T-helper 17 cell (primary cell): ENCODE data around the gene PLA2G2D. TPM values are rescaled to one million over a fixed set of nuclear protein-coding genes. Genes with fewer than 3 reads are reported as not detected.
A peak's percentile ranks its signal among the peaks of the same experiment; 100 is the strongest.

Experiments
- ATAC-seq: fragments of 150-1000 bp; cut with Tn5 transposase; 2 replicates; pipeline ENCODE4 v1.10.0; 2021; ENCODE audit warnings: mild to moderate bottlenecking, moderate library complexity
- DNase-seq, 3 donors: peaks; one replicate each; pipeline versions ENCODE4 v3.0.0 to v3.0.0-alpha.2; 2020 to 2021
- H3K9me3 ChIP-seq: one replicate; pipeline ENCODE4 v1.7.0; 2013; ENCODE audit warnings: low read length, mild to moderate bottlenecking; ENCODE audit not compliant: control insufficient read depth, poor library complexity, severe bottlenecking
- H3K27ac Mint-ChIP-seq: one replicate; pipeline ENCODE4 v1.8.0; 2022; ENCODE audit warnings: mild to moderate bottlenecking, moderate library complexity, mixed read lengths
- H3K27me3 Mint-ChIP-seq: one replicate; pipeline ENCODE4 v1.8.0; 2022; ENCODE audit warnings: mixed read lengths
- H3K36me3 Mint-ChIP-seq: one replicate; pipeline ENCODE4 v1.8.0; 2022; ENCODE audit warnings: low read depth, mixed read lengths
- H3K4me1 Mint-ChIP-seq: one replicate; pipeline ENCODE4 v1.8.0; 2022; ENCODE audit warnings: mild to moderate bottlenecking, mixed read lengths
- H3K4me3 Mint-ChIP-seq: one replicate; pipeline ENCODE4 v1.8.0; 2022; ENCODE audit warnings: mild to moderate bottlenecking, moderate library complexity, mixed read lengths
- total RNA-seq, 4 donors: library from RNA in 2 of 4; stranded (reverse) in 2 of 4; gene quantifications; one replicate each; pipeline ENCODE4 v1.2.3 and lab custom pipeline; 2022 to 2026

PLA2G2D gene
- total RNA-seq, 2 donors from 2014 or later: not detected

DNA sequence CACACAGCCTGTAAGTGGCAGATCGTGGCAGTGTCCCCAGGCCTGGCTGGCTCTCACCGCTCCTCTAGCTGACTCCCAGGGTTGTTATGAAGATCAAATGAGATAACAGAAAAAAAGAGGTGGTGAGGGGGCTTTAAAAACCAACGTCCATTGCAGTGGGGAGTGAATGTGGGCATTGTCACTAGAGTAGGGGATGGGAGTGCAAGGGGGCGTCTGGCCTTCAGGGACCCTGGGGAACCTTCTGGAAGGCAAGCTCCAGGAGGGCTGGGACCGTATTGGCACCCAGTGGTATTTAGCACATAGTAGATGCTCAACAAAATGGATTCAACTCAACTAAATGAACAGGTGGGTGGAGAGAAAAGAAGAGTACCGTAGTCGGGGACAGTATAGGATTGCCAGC, 3.4 kb downstream of the PLA2G2D start:
- Mint-ChIP-seq H3K27me3 (peaks cover 74% of the 10 kb centered on the region), H3K4me3 (no peak overlapping the region), H3K4me1 (peaks cover 5% of the 10 kb centered on the region), H3K36me3 (no peaks in the 10 kb centered on the region), H3K27ac (no peak overlapping the region)
- no peak for DNase-seq
- no peak for ATAC-seq
- no peaks in the 10 kb centered on the region for H3K9me3 ChIP-seq

DNA sequence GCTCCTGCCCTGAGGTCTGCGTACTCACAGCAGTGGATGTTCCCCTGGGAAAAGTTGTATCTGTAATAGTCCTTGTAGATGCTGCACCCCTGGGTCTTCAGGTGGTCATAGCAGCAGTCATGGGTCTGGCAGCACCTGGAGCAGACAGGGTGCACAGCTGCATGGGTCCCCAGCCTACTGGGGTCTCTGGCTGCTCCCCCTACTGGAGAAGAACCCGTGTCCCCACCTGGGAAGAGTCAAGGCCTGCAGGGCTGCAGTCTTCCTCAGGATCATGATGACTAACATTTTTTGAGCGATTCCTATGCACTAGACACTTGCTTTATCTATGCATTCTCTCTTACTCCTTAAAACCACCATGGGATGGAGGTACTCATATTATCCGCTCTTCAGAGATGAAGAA, 3.9 kb downstream of the PLA2G2D start:
- H3K4me1 Mint-ChIP-seq: peaks cover 5% of the 10 kb centered on the region
- DNase-seq: no peak
- H3K9me3 ChIP-seq: no peaks in the 10 kb centered on the region
- ATAC-seq: no peak
- no peak overlapping the region for H3K27ac Mint-ChIP-seq
- H3K36me3 Mint-ChIP-seq: no peaks in the 10 kb centered on the region
- H3K4me3 Mint-ChIP-seq: no peak overlapping the region
- H3K27me3 Mint-ChIP-seq: peaks cover 75% of the 10 kb centered on the region

DNA sequence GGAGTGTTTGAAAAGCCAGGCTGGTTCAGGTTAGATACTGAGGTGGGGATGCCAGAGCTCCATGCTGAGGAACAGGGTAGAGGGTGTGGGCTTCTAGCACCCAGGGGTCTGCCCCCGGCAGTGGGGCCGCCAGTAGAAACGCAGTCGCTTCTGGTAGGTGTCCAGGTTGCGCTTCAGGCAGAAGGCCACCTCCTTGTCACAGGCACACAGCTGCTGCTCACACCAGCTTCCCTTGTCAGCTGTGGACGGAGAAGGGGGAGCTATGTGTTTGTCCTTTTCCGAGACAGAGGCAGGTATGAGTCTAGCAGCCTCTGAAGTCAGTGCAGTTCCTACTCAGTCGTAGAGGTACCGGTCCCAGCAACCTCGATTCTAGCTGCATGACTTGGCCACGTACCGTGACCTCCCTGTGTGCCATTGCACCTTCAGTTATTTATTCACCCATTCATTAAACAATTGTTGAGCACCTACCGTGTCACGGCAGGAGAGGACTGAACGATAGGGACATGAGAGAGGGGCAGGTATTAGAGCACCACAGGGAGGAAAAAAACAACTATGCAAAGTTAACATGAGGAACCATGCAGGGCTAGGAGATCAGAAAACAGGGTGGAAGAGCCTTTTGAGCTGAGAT, 5.2 kb downstream of the PLA2G2D start:
- no peaks in the 10 kb centered on the region for H3K9me3 ChIP-seq
- no peak overlapping the region for H3K27ac Mint-ChIP-seq
- H3K27me3 Mint-ChIP-seq: peaks cover 73% of the 10 kb centered on the region
- no peaks in the 10 kb centered on the region for H3K36me3 Mint-ChIP-seq
- DNase-seq: no peak
- no peak for ATAC-seq
- H3K4me3 Mint-ChIP-seq: no peak overlapping the region
- H3K4me1 Mint-ChIP-seq: peaks cover 5% of the 10 kb centered on the region

DNA sequence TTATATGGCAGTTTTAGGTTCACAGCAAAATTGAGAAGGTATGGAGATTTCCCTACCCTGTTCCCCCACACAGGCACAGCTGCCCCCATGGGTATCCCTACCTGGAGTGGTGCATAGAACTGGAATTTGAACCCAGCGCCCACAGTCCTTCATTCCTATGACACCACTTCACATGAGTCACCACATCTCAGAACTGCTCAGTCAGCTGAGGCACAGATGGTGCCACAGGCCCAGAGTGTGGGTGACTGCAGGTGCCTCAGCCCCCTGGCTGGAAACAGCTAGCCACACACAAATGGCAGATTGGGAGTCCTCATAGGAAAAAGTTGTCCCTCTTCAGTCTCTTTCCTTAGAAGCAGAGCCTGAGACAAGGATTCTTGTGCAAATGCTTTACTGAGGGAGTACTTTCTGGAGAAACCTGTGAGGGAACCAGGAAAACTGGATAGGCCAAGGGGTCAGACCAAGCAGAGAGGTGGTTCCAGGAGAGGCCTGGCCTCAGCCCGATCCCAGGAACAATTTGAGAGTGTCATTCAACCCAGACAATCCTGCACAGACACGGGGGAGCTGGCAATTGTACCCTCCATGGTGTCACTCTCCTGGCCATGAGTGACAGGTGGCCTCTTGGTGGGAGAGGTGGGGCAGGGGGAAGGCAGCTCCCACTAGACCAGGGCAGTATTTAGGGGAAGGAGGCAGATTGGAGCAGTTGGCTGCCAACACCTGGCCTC, 6.9 kb downstream of the PLA2G2D start:
- Mint-ChIP-seq H3K27me3 (peaks cover 68% of the 10 kb centered on the region), H3K36me3 (no peaks in the 10 kb centered on the region), H3K27ac (no peak overlapping the region), H3K4me3 (no peak overlapping the region), H3K4me1 (peaks cover 8% of the 10 kb centered on the region)
- ATAC-seq (no peak), DNase-seq (no peak)
- no peaks in the 10 kb centered on the region for H3K9me3 ChIP-seq

DNA sequence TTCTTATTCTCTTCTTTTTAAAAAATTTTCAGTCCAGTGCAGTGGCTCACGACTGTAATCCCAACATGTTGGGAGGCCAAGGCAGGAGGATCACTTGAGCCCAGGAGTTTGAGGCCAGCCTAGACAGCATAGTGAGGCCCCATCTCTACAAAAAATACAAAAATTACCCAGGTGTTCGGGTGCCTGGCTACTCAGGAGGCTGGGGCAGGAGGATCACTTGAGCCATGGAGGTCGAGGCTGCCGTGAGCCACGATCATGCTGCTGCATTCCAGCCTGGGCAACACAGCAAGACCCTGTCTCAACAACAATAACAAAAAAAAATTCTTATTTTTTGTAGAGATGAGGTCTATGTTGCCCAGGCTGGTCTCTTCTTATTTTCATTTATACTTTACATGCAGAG, 7.9 kb downstream of the PLA2G2D start:
- peaks cover 63% of the 10 kb centered on the region for H3K27me3 Mint-ChIP-seq
- H3K4me1 Mint-ChIP-seq: peaks cover 8% of the 10 kb centered on the region
- H3K36me3 Mint-ChIP-seq: no peaks in the 10 kb centered on the region
- no peak overlapping the region for H3K4me3 Mint-ChIP-seq
- no peak for DNase-seq
- no peak overlapping the region for H3K27ac Mint-ChIP-seq
- no peaks in the 10 kb centered on the region for H3K9me3 ChIP-seq
- ATAC-seq: no peak

DNA sequence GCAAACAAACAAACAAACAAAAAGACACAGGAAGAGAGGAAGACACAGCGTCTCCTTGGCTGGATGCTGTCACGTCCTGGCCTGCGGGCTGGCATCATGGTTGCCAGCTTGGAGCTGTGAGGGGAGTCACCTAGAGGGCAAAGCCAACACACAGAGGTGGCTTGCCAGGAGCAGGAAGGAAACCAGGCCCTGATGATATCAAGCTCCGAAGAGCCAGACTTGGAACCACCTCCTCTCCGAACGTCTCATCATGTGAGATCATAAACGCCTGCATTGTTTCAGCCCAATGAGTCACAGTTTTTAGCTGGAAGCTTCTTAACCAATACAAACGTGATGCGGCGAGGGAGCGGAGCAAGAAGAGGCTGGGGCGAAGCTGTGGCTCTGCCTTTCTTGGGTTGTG, 8.7 kb downstream of the PLA2G2D start:
- Mint-ChIP-seq H3K36me3 (no peaks in the 10 kb centered on the region), H3K4me3 (no peak overlapping the region), H3K27me3 (peaks cover 56% of the 10 kb centered on the region), H3K4me1 (peaks cover 8% of the 10 kb centered on the region), H3K27ac (no peak overlapping the region)
- DNase-seq (no peak), ATAC-seq (no peak)
- H3K9me3 ChIP-seq: no peaks in the 10 kb centered on the region

DNA sequence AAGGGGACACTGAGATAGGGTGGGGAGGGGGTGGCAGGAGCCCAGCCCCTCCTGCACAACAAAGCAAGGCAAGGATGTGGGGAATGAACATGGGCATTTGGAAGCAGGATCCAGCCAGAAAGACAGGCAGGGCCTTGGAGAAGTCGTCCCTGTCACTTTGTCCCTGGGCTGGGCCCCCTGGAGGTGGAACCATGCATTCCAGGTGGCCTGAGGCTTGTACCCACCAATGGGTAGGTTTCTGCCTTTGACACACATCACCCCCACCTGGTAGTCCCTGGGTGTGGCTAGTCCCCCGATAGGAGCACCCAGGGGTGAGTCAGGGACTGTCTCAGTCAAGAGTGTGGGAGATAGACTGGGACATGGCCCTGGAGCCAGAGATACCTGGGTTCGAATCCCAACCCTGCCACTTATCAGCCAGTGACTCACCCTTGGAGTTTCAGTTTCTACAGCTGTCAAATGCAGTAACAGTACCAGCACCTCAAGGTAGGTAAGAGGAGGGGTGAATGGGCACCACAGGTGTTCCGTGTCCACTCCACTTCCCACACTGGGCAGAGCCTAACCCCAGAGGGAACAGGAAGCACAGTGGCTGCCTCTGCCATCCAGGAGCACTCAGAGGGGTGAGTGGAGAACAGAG, 10.0 kb downstream of the PLA2G2D start:
- ATAC-seq: no peak
- peaks cover 6% of the 10 kb centered on the region for H3K4me1 Mint-ChIP-seq
- peaks cover 50% of the 10 kb centered on the region for H3K27me3 Mint-ChIP-seq
- H3K36me3 Mint-ChIP-seq: no peaks in the 10 kb centered on the region
- H3K9me3 ChIP-seq: no peaks in the 10 kb centered on the region
- H3K27ac Mint-ChIP-seq: no peak overlapping the region
- no peak for DNase-seq
- H3K4me3 Mint-ChIP-seq: no peak overlapping the region

DNA sequence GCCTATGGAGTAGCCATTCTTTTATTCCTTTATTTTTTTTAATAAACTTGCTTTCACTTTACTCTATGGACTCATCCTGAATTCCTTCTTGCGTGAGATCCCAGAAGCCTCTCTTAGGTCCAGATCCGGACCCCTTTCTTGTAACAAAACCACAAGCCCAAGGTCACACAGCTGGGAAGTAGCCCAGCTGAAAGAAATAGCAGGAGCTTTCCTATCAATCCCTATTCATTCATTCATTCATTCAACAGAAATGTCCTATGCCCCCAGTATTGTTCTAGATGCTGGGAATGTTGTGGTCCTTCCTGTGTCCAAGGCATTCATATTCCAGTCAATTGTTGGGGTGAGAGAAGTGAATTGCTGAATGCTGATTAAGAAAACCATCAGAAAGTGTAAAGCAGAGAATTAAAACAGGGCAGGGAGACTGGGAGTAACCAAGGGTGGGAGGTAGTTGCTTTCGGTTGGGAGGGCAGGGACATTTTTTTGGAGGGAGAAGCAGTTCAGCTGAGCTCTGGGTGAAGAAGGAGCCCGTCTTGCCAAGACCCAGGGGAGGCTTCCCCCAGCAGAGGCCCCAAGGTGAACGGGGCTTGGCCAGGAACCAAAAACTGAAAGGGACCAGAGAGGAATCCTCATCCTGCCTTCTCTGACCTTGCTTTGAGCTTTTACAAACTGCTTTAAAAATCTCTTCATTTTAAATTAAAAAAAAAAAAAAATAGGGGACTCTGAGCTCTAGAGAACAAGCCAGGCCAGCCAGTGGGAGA, 10.8 kb downstream of the PLA2G2D start:
- no peak overlapping the region for H3K27ac Mint-ChIP-seq
- H3K4me1 Mint-ChIP-seq: peaks cover 5% of the 10 kb centered on the region
- no peak for ATAC-seq
- DNase-seq: no peak
- no peaks in the 10 kb centered on the region for H3K9me3 ChIP-seq
- H3K27me3 Mint-ChIP-seq: peaks cover 42% of the 10 kb centered on the region
- no peaks in the 10 kb centered on the region for H3K36me3 Mint-ChIP-seq
- no peak overlapping the region for H3K4me3 Mint-ChIP-seq

DNA sequence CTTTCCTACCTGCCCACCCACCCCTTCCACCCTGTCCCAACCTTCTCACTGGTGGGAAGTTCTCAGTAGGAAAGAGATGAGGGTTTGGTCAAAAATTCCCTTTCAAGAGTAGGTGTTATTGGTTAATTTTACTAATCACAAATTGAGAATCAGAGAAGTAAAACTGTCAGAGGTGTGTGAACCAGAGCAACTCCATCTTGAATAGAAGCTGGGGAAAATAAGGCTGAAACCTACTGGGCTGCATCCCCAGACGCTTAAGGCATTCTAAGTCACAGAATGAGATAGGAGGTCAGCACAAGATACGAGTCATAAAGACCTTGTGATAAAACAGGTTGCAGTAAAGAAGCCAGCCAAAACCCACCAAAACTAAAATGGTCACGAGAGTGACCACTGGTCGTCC, 11.5 kb downstream of the PLA2G2D start:
- Mint-ChIP-seq H3K4me3 (no peak overlapping the region), H3K27me3 (peaks cover 35% of the 10 kb centered on the region), H3K27ac (no peak overlapping the region), H3K4me1 (peaks cover 5% of the 10 kb centered on the region), H3K36me3 (no peaks in the 10 kb centered on the region)
- ATAC-seq (no peak), DNase-seq (no peak)
- H3K9me3 ChIP-seq: no peaks in the 10 kb centered on the region

DNA sequence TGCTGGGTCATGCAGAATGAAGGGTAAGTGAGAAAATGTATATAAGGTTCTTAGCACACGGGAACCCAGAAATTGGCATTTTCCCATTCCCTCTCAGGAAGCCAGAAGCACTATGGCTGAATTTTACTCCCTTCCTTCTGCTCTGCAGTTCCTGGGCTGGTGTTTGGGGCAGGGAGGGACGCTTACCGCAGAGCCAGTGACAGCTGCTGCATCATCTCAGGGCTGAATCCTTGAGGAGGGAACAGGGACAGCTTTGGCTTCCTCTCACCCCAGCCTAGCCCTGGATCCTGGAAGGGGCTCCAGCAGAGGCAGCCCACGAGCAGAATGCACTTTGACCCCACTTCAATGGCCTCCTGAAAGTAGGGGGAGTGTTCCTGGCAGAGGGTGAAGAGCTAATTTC, 12.0 kb downstream of the PLA2G2D start:
- DNase-seq (no peak), ATAC-seq (no peak)
- H3K27me3 Mint-ChIP-seq: peaks cover 31% of the 10 kb centered on the region
- H3K27ac Mint-ChIP-seq: no peak overlapping the region
- H3K9me3 ChIP-seq: no peaks in the 10 kb centered on the region
- H3K36me3 Mint-ChIP-seq: no peaks in the 10 kb centered on the region
- H3K4me3 Mint-ChIP-seq: no peak overlapping the region
- peaks cover 5% of the 10 kb centered on the region for H3K4me1 Mint-ChIP-seq

DNA sequence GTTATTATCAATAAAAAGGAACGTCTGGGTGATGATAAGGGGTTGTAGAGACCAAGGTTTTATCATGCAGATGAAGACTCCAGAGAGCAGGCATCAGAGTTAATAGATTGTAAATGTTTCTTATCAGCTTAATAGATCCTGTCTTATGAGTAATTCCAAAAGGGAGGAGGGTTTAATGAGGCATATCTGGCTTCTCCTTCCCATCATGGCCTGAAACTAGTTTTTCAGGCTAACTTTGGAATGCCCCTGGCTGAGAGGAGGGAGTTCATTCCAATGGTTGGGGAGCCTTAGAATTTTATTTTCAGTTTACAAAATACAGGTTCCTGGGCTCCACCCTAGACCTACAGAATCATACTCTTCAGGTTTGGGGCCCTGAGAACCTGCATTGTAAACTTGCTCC, 13.5 kb downstream of the PLA2G2D start:
- DNase-seq: no peak
- H3K4me3 Mint-ChIP-seq: no peak overlapping the region
- H3K4me1 Mint-ChIP-seq: peaks cover 3% of the 10 kb centered on the region
- H3K27me3 Mint-ChIP-seq: peaks cover 21% of the 10 kb centered on the region
- no peaks in the 10 kb centered on the region for H3K36me3 Mint-ChIP-seq
- no peak overlapping the region for H3K27ac Mint-ChIP-seq
- ATAC-seq: no peak
- H3K9me3 ChIP-seq: no peaks in the 10 kb centered on the region

DNA sequence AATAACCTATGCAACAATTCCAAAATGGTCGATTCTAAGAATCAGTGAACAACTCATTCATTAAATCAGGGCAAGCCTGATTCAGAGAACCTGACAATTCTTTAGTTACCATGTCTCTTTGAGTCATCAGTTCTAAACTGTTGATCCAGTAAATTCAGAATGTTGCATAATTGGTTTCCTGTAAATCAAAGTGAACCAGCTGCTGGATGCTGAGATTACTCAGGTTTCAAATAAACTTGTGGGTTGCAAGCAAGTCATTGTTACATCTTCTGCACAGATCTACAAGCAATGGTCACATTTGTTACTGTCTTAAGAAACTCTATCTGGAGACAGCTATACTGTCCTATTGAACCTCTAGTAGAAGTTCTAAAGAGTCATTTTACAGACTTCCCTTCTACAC, 16.5 kb downstream of the PLA2G2D start:
- Mint-ChIP-seq H3K27ac (no peak overlapping the region), H3K4me1 (no peaks in the 10 kb centered on the region), H3K4me3 (no peak overlapping the region), H3K27me3 (peaks cover 4% of the 10 kb centered on the region), H3K36me3 (no peaks in the 10 kb centered on the region)
- H3K9me3 ChIP-seq: no peaks in the 10 kb centered on the region
- ATAC-seq: no peak
- no peak for DNase-seq

DNA sequence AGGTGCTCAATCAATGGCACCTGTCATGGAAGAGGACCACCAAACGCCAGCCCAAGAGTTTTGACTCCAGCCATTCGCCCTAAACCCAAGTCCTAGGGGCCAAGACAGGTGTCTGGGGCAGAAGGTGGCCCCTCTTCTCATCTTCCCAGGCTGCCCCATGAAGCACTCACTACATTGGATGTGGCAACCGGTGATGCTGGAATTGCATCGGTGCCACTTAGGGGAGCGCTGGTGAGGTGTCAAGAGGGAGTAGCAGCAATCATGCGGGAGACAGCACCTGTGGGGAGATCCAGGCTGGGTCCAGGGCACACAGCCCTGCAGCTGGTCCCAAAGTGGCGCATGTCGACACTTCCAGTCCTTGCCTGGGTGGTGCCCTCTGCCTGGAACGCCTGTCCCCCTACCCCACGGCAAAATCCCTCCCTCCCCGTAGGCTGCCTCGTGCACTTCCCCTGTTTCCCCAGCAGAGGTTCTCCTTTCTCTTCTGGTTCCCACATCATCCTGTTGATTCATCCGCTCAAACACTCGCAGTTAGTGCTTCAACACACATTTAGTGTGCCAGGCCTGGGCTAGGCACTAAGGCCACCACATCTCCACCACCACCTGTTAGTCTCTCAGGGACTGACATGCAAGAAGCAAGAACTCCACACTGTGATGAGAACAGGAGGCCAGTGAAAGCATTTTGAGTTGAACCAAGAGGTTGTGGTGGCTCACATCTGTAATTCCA, 18.5 kb downstream of the PLA2G2D start:
- DNase-seq (no peak), ATAC-seq (peak; percentile 54)
- H3K27me3 Mint-ChIP-seq: peaks cover 4% of the 10 kb centered on the region
- H3K4me1 Mint-ChIP-seq: no peaks in the 10 kb centered on the region
- H3K4me3 Mint-ChIP-seq: no peak overlapping the region
- no peaks in the 10 kb centered on the region for H3K9me3 ChIP-seq
- H3K27ac Mint-ChIP-seq: no peak overlapping the region
- no peaks in the 10 kb centered on the region for H3K36me3 Mint-ChIP-seq
